ENCODE measurements around the gene CXCL9. TPM values are rescaled to one million over a fixed set of nuclear protein-coding genes. Genes with fewer than 3 reads are reported as not detected.
A peak's percentile ranks its signal among the peaks of the same experiment; 100 is the strongest.
"Not testable (repeated sequence)": the region's sequence is repeated elsewhere in the genome, so short reads cannot be mapped to it uniquely, and the experiment has no call there.

Gene CXCL9
- polyA plus RNA-seq, 1 donor = 2.8 TPM

GRCh38 chr4:75963558-75963957 lies 43.8 kb downstream of the CXCL9 start:
- no peaks in the 10 kb centered on the region for H3K4me1 ChIP-seq (ENCODE audit: control insufficient read depth, insufficient read depth, low read length)
- H3K4me3 ChIP-seq (ENCODE audit: low read length) = no peak overlapping the region
- H3K9me3 ChIP-seq (ENCODE audit: control insufficient read depth, low read depth, low read length) = peaks cover 3% of the 10 kb centered on the region
- no peaks in the 10 kb centered on the region for H3K27me3 ChIP-seq (ENCODE audit: control insufficient read depth, insufficient read depth, low read length)
- no peak overlapping the region for H3K27ac ChIP-seq (ENCODE audit: low read length)
- DNase-seq = no peak
- no CpG with 5 or more reads among the region's 2 CpGs for WGBS (ENCODE audit: insufficient coverage, low lambda C conversion rate)
- H3K36me3 ChIP-seq (ENCODE audit: control insufficient read depth, insufficient read depth, low read length) = peaks cover 69% of the 10 kb centered on the region

DNA sequence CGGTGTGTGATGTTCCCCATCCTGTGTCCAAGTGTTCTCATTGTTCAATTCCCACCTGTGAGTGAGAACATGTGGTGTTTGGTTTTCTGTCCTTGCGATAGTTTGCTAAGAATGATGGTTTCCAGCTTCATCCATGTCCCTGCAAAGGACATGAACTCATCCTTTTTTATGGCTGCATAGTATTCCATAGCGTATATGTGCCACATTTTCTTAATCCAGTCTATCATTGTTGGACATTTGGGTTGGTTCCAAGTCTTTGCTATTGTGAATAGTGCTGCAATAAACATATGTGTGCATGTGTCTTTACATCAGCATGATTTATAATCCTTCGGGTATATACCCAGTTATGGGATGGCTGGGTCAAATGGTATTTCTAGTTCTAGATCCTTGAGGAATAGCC lies 45.2 kb downstream of the CXCL9 start:
- H3K27ac ChIP-seq (ENCODE audit: low read length); DNase-seq; H3K27me3 ChIP-seq (ENCODE audit: control insufficient read depth, insufficient read depth, low read length); H3K4me3 ChIP-seq (ENCODE audit: low read length); H3K9me3 ChIP-seq (ENCODE audit: control insufficient read depth, low read depth, low read length); H3K4me1 ChIP-seq (ENCODE audit: control insufficient read depth, insufficient read depth, low read length): not testable (repeated sequence)
- peaks cover 69% of the 10 kb centered on the region for H3K36me3 ChIP-seq (ENCODE audit: control insufficient read depth, insufficient read depth, low read length)
- WGBS (ENCODE audit: insufficient coverage, low lambda C conversion rate) = no CpG with 5 or more reads among the region's 4 CpGs

- H3K4me3 ChIP-seq (ENCODE audit: low read length); H3K9me3 ChIP-seq (ENCODE audit: control insufficient read depth, low read depth, low read length); H3K4me1 ChIP-seq (ENCODE audit: control insufficient read depth, insufficient read depth, low read length); H3K27ac ChIP-seq (ENCODE audit: low read length); H3K27me3 ChIP-seq (ENCODE audit: control insufficient read depth, insufficient read depth, low read length); DNase-seq: not testable (repeated sequence)
- WGBS (ENCODE audit: insufficient coverage, low lambda C conversion rate) = no CpG with 5 or more reads among the region's 7 CpGs
- peaks cover 63% of the 10 kb centered on the region for H3K36me3 ChIP-seq (ENCODE audit: control insufficient read depth, insufficient read depth, low read length)
Observed at GRCh38 chr4:75958546-75958945, 48.8 kb downstream of the CXCL9 start.

DNA sequence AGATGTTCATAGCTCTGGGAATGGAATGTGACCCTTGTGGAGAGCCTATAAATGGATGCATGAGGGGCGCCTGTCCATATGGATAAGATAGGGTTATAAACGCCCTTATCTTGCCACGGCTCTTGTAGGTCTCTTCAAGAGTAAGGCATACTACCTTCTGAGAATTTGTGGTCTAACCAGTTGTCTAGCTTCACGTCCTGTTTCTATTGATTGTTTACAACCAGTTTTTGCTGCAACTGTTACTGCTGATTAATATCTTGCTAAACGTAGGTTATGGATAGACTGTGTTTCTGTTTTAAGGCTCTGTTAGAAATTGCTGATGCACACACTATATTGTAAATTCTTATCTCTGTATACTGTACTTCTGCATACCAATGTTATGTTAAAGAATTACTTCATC lies 52.5 kb downstream of the CXCL9 start:
- not testable (repeated sequence) for H3K27me3 ChIP-seq (ENCODE audit: control insufficient read depth, insufficient read depth, low read length); H3K4me1 ChIP-seq (ENCODE audit: control insufficient read depth, insufficient read depth, low read length); H3K27ac ChIP-seq (ENCODE audit: low read length); H3K9me3 ChIP-seq (ENCODE audit: control insufficient read depth, low read depth, low read length); H3K4me3 ChIP-seq (ENCODE audit: low read length)
- H3K36me3 ChIP-seq (ENCODE audit: control insufficient read depth, insufficient read depth, low read length) = peaks cover 68% of the 10 kb centered on the region
- DNase-seq = peak in 1 of 2 donors; percentile 10
- WGBS (ENCODE audit: insufficient coverage, low lambda C conversion rate) = no CpG with 5 or more reads among the region's 5 CpGs

DNA sequence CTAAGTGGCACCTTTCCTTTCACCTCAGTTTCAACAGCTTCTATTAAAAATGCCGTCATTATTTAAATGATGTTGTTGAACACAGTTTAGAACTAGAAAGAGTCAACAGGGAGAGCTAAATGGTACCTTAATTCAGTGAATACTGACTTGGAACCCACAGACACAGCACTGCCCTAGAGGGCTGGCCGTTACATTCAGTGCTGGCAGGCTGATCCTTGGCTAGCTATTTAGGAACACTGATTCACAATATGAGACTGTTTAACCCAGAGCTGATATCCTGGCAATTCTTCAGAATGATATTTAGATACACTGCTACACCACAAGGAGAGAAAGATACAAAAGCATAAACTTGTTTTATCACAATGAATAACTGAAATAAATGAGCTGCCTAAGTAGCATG lies 53.8 kb downstream of the CXCL9 start:
- WGBS (ENCODE audit: insufficient coverage, low lambda C conversion rate) = 100% methylated on average over 1 of the region's 2 CpGs
- peaks cover 60% of the 10 kb centered on the region for H3K36me3 ChIP-seq (ENCODE audit: control insufficient read depth, insufficient read depth, low read length)

More for the DNA sequence above, 53.8 kb downstream of the CXCL9 start:
- Histone ChIP-seq H3K27ac (ENCODE audit: low read length) (no peak overlapping the region), H3K4me1 (ENCODE audit: control insufficient read depth, insufficient read depth, low read length) (peaks cover 6% of the 10 kb centered on the region), H3K9me3 (ENCODE audit: control insufficient read depth, low read depth, low read length) (no peaks in the 10 kb centered on the region), H3K27me3 (ENCODE audit: control insufficient read depth, insufficient read depth, low read length) (no peaks in the 10 kb centered on the region), H3K4me3 (ENCODE audit: low read length) (no peak overlapping the region)
- no peak for DNase-seq

Other genes with a start within 250 kb of the CXCL9 start
- 0.06 TPM for gene PPEF2, start 105.1 kb downstream of the CXCL9 start, polyA plus RNA-seq
- gene NAAA, start 66.5 kb downstream of the CXCL9 start, polyA plus RNA-seq = 59.7 TPM
- 30.6 TPM for gene SDAD1, start 16.6 kb downstream of the CXCL9 start, polyA plus RNA-seq
- gene CXCL10, start 16.0 kb upstream of the CXCL9 start, polyA plus RNA-seq = 3.9 TPM
- 0.30 TPM for gene CXCL11, start 28.6 kb upstream of the CXCL9 start, polyA plus RNA-seq
- gene ART3, start 67.2 kb upstream of the CXCL9 start, polyA plus RNA-seq = 0.99 TPM
- 47.1 TPM for gene NUP54, start 140.9 kb upstream of the CXCL9 start, polyA plus RNA-seq
- 217 TPM for gene SCARB2, start 206.3 kb upstream of the CXCL9 start, polyA plus RNA-seq
- 11.9 TPM for gene FAM47E, start 244.2 kb upstream of the CXCL9 start, polyA plus RNA-seq

Data from large intestine (tissue), 3 donors.